Measurements from ENCODE around the gene DEGS2. TPM values are rescaled to one million over a fixed set of nuclear protein-coding genes. Genes with fewer than 3 reads are reported as not detected.

Gene DEGS2
- polyA plus RNA-seq, 4 donors: 0.96 to 19.4 (median 8.2) TPM

DNA sequence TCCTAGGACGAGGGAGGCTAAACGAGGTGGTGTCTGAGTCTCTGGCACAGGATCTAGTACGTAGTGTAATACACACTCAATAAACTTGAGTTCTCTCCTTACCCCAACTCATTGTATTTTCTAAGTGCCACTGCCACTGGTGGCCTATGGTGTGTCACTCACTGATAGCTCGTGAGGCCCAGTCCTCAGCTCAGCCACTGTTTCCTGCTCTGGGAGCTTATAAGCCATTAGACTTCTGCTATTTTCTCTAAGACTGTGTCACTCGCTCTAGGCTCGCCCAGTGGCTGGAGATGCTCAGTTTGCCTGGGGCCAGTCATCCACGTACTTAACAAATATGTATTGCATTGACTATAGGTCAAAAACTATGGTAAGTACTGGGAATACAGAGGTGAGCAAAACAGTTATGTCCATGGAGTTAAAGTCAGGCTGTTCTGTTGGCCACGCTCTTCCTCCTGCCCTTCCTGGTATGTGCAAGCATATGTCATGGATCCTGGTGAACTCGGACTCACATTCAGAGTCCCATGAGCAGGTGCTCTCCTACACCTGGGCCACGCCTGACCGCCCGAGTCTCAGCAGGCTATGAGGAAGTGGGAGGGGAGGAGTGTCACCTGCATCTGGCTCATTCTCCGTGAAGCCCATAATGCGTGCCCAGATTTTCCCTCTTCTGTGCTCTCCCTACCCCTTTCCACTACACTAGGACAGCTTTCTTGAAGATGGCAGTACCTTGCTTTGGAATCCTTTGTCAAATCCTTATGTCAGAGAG is 41.6 kb downstream of the DEGS2 start:
- no peak for DNase-seq (ENCODE audit: low read depth in 4 of 4, low spot score in 3 of 4)

DNA sequence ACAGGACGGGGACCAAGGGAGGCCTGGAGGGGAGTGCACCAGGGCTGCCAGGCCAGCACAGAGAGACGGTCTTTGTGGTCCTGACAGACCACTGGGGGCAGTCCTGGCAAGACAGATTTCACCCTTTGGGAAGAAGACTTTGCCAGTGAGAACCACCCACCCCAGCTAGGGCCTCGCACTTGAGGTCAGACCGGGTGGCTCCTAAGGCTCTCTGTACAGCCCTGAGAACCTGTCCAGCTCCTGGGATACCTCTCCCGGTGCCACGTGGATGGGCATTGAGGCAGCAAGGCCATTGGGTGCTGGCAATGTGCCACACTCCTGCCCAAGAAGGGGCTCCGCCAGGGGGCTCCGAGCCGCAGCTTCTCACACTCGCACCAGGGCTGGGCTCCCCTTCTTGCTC is 42.4 kb downstream of the DEGS2 start:
- DNase-seq (ENCODE audit: low read depth in 4 of 4, low spot score in 3 of 4): no peak

GRCh38 chr14:100116134-100116533 is 43.3 kb downstream of the DEGS2 start:
- no peak for DNase-seq (ENCODE audit: low read depth in 4 of 4, low spot score in 3 of 4)

GRCh38 chr14:100115726-100116125 is 43.7 kb downstream of the DEGS2 start:
- DNase-seq (ENCODE audit: low read depth in 4 of 4, low spot score in 3 of 4): no peak

DNA sequence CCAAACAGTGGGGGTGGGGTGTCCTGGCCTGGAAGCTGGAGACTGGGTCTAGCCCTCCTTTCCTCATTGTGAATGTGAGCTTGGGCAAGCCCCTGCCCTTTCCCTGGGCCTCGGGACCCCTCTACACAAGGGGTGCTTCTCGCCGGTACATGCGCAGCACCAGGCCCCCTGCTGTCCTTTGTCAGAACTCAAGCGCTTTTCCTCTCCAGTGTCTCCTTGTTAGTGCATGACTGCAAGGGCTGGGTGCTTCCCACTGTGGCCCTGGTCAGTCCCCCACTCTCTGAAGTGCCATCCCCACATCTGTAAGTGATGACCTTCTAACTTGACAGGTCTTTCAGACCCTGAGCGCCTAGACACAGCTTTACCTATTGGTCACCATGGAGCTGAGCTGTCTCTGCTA is 44.2 kb downstream of the DEGS2 start:
- DNase-seq (ENCODE audit: low read depth in 4 of 4, low spot score in 3 of 4): no peak

- no peak for DNase-seq (ENCODE audit: low read depth in 4 of 4, low spot score in 3 of 4)
These were observed 45.2 kb downstream of the DEGS2 start for GRCh38 chr14:100114109-100114765.

DNA sequence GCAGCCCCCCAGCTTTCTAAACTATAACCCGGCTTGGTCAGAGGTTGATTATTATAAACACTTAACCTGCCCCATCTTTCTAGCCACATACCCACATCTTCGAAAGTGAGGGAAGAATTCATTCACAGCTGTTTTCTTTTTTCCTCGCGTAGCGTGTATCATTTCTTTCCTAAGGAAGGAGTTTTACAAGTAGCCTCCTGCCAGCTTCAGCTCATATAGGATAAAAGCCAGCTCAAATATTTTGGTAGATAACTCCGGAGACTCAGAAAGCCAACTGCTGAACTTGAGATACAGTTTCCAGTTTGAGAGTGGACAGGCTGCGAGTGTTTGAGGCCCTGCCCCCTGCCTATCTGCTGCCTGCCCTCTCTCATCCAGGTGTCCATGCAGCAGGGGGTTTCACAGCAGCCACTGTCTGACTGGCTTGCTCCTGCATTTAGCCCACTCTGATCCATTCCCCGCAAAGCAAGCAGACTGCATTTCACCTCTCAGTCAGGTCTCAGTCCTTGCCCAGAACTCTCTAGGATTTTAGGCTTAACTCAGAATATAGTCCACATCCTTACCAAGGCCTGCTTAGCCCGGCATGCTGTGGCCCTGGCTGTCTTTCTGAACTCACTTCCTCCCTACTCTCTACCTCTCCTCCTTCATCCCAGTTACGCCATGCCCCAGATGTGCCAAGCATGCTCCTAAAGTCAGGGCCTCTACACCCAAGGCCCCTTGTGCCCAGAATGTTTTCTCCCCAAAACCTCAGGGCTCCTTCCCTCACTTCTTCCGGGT is 47.3 kb downstream of the DEGS2 start:
- no peak for DNase-seq (ENCODE audit: low read depth in 4 of 4, low spot score in 3 of 4)

GRCh38 chr14:100110816-100111215 is 48.6 kb downstream of the DEGS2 start:
- no peak for DNase-seq (ENCODE audit: low read depth in 4 of 4, low spot score in 3 of 4)

GRCh38 chr14:100109594-100109955 is 49.9 kb downstream of the DEGS2 start:
- DNase-seq (ENCODE audit: low read depth in 4 of 4, low spot score in 3 of 4): no peak

- DNase-seq (ENCODE audit: low read depth in 4 of 4, low spot score in 3 of 4): no peak
These were observed 50.4 kb downstream of the DEGS2 start for GRCh38 chr14:100108840-100109593.

GRCh38 chr14:100108042-100108825 is 51.2 kb downstream of the DEGS2 start:
- DNase-seq (ENCODE audit: low read depth in 4 of 4, low spot score in 3 of 4): peak; percentile 45 to 63 (median 51)

DNA sequence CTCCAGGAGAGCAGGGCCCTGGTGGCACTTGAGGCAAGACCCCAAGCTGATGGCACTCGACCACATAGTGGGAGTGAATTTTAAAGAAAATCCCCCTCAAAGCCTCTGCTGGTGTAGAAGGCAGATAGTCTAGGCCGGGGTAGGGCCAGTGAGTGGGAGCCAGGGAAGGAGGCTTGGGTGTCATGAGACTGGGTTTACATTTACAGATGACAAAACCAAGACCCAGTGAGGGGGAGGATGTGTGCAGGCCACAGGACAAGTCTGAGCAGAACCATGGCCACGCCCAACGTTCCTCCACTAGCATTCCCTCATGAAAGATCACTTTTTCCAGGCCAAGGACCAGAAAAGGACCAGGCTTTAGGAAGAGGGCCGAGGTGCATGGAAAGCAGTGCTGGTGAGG is 52.2 kb downstream of the DEGS2 start:
- no peak for DNase-seq (ENCODE audit: low read depth in 4 of 4, low spot score in 3 of 4)

DNA sequence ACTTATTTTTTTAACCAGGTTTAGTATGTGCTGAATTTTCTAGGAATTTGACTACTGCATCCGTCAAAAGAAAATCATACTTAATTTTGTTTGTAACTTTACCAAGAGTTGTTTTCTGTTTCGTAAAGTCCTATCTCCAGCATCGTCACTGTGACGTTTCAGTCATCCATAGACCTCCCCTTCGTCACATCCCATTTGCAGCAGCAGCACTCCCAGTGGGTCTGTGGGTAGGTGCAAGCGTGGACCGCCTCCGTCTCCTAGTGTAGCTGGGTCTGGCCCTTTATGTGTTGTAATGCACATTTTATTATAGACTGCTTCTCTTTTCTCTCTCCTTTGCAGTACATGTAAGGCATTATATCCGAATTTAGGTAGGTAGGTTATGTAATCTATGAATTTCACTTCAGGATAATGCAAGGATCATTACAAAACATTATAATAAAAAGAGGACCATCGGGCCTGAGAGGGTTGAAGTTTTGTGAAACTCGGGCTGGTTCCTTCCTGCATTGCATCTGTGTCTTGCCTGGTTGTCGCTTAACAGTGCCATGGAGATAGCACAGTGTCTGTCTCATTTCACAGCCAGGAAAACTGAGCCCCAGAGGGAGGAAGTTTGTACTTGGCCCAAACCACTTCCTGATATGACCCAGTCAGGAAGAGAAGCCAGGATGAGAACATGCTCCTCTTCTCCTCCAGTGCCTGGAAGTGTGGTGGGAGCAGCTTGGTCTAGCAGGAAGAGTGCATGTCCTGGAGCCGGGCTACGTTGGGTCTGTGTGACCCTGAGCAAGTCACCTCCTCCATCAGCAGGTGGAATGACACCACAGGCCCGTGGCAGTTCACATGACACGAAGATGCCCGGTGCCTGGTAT is 53.0 kb downstream of the DEGS2 start:
- no peak for DNase-seq (ENCODE audit: low read depth in 4 of 4, low spot score in 3 of 4)

DNA sequence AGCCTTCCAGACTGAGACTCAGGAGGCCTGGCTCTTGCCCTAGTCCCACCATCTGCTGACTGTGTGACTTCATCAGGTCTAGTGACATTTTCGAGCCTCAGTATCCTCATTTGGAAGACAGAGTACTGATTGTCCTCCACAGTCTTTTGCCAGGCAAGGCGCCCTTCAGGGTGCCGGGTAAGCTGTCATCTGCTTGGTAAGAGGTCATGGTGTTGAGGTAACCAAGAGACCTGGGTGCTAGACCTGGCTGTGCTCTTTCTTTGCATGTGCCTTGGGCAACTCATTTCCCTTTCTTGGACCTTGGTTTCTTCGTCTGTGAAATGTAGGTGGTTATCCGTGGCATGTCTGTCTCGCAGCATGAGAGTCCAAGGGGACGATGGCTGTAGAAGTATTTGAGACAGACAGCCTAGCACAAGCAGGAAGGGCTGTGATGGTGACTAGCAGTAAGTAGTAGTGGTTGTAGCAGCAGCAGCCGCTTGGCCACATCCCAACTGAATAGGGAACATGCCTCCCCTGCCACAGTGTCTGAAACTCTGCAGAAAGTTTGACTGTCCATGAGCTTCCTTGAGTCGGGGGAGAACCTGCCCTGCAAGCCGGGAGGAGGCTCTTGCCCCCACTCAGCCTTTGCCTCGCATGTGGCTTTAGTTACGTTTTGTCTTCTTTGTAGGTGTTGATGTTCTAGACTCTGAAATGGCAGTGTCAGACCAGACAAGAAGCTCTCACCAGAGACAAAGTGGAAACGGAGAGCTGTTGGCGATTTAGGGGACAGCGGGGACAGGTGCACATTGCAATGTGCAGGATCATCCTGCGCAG is 53.9 kb downstream of the DEGS2 start:
- DNase-seq (ENCODE audit: low read depth in 4 of 4, low spot score in 3 of 4): no peak

GRCh38 chr14:100104523-100105300 is 54.7 kb downstream of the DEGS2 start:
- DNase-seq (ENCODE audit: low read depth in 4 of 4, low spot score in 3 of 4): no peak

GRCh38 chr14:100104006-100104352 is 55.5 kb downstream of the DEGS2 start:
- DNase-seq (ENCODE audit: low read depth in 4 of 4, low spot score in 3 of 4): no peak

GRCh38 chr14:100103250-100104005 is 56.0 kb downstream of the DEGS2 start:
- DNase-seq (ENCODE audit: low read depth in 4 of 4, low spot score in 3 of 4): no peak

All from left renal pelvis (tissue), 4 donors.